22Rv1 (cell line): ENCODE measurements around the gene TFDP1.
"Not testable (repeated sequence)": the region's sequence is repeated elsewhere in the genome, so short reads cannot be mapped to it uniquely, and the experiment has no call there.

Experiments
- H3K27ac ChIP-seq: fragments of 450-650 bp; 2 replicates; pipeline ENCODE4 v1.5.1; 2017
- CTCF ChIP-seq: fragments of 450-650 bp; IDR thresholded peaks from 2 replicates; pipeline ENCODE4 v1.5.1; 2017; ENCODE audit warnings: mild to moderate bottlenecking
- ZFX ChIP-seq: fragments of 450-650 bp; IDR thresholded peaks from 2 replicates; pipeline ENCODE4 v1.6.1; 2017; ENCODE audit warnings: antibody characterized with exemption, borderline replicate concordance

TFDP1 gene

GRCh38 chr13:113586661-113587479 lies 2.3 kb downstream of the TFDP1 start:
- TF ChIP-seq ZFX (no peak), CTCF (no peak)
- H3K27ac ChIP-seq = no peak overlapping the region

GRCh38 chr13:113588394-113589111 lies 4.0 kb downstream of the TFDP1 start:
- H3K27ac ChIP-seq = no peak overlapping the region
- TF ChIP-seq ZFX (no peak), CTCF (no peak)

- no peak for TF ChIP-seq ZFX
- TF ChIP-seq CTCF = no peak
- H3K27ac ChIP-seq = no peak overlapping the region
Measured at GRCh38 chr13:113589251-113589960, 4.9 kb downstream of the TFDP1 start.

GRCh38 chr13:113589961-113590339 lies 5.4 kb downstream of the TFDP1 start:
- no peak overlapping the region for H3K27ac ChIP-seq
- TF ChIP-seq CTCF = no peak
- no peak for TF ChIP-seq ZFX

GRCh38 chr13:113591750-113592149 lies 7.2 kb downstream of the TFDP1 start:
- no peak for TF ChIP-seq CTCF
- TF ChIP-seq ZFX = no peak
- no peak overlapping the region for H3K27ac ChIP-seq

- no peak overlapping the region for H3K27ac ChIP-seq
- TF ChIP-seq ZFX (no peak), CTCF (no peak)
Measured at GRCh38 chr13:113592571-113592970, 8.0 kb downstream of the TFDP1 start.

- H3K27ac ChIP-seq = not testable (repeated sequence)
Measured at GRCh38 chr13:113594066-113594821, 9.7 kb downstream of the TFDP1 start.
